Measurements from ENCODE around the gene DCLRE1B.
"Not testable (repeated sequence)": the region's sequence is repeated elsewhere in the genome, so short reads cannot be mapped to it uniquely, and the experiment has no call there.

The DCLRE1B gene

DNA sequence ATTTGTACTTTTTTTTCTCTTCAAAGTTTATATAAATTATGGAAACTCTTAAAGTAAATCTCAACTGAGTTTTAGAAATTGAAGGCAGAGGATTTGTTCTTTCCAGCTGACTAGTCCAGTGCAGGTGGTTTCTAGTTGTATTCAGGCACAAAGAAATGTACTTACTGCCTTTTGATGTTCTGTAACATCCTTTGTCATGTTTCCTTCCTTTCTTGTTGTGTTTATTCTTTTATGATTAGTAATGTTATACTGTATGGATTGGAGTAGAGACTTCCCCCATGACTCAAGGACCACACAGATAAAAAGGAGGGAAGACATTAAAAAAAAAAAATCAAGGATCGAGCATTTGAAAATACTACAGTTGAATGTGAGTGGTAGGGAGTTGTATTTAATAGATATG is 32.0 kb downstream of the DCLRE1B start:
- no peak overlapping the region for H3K4me3 ChIP-seq (ENCODE audit: low read length)
- H2AFZ ChIP-seq (ENCODE audit: low read depth, low read length): no peak overlapping the region
- H3K27me3 ChIP-seq (ENCODE audit: insufficient read depth, low read length): no peaks in the 10 kb centered on the region
- H3K4me1 ChIP-seq (ENCODE audit: insufficient read depth, low read length): no peaks in the 10 kb centered on the region
- H3K36me3 ChIP-seq (ENCODE audit: insufficient read depth, low read length): peaks cover 14% of the 10 kb centered on the region
- peaks cover 2% of the 10 kb centered on the region for H3K9me3 ChIP-seq (ENCODE audit: low read length)

DNA sequence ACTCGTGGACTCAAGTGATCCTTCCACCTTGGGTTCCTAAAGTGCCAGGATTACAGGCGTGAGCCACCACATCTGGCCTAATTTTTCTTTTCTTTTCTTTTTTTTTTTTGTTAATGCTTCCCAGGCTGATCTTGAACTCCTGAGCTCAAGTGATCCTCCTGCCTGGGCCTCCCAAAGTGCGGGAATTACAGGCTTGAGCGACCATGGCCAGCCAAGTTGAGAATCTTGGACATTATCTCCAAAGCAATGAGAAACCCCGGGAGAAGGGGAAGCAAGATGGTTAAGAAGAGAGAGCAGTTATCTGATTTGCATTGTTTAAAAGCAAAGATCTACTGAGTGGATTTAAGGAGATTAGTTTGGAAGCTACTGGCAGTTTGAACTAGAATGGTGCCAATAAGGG is 33.1 kb downstream of the DCLRE1B start:
- Histone ChIP-seq H3K9me3 (ENCODE audit: low read length) (peaks cover 4% of the 10 kb centered on the region), H3K36me3 (ENCODE audit: insufficient read depth, low read length) (peaks cover 21% of the 10 kb centered on the region), H3K27me3 (ENCODE audit: insufficient read depth, low read length) (no peaks in the 10 kb centered on the region)

DNA sequence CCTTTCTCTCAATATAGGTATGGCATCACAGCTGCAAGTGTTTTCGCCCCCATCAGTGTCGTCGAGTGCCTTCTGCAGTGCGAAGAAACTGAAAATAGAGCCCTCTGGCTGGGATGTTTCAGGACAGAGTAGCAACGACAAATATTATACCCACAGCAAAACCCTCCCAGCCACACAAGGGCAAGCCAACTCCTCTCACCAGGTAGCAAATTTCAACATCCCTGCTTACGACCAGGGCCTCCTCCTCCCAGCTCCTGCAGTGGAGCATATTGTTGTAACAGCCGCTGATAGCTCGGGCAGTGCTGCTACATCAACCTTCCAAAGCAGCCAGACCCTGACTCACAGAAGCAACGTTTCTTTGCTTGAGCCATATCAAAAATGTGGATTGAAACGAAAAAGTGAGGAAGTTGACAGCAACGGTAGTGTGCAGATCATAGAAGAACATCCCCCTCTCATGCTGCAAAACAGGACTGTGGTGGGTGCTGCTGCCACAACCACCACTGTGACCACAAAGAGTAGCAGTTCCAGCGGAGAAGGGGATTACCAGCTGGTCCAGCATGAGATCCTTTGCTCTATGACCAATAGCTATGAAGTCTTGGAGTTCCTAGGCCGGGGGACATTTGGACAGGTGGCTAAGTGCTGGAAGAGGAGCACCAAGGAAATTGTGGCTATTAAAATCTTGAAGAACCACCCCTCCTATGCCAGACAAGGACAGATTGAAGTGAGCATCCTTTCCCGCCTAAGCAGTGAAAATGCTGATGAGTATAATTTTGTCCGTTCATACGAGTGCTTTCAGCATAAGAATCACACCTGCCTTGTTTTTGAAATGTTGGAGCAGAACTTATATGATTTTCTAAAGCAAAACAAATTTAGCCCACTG is 35.5 kb downstream of the DCLRE1B start:
- no peak overlapping the region for H3K4me3 ChIP-seq (ENCODE audit: low read length)
- H3K4me1 ChIP-seq (ENCODE audit: insufficient read depth, low read length): no peaks in the 10 kb centered on the region

More for the DNA sequence above, 33.1 kb downstream of the DCLRE1B start:
- Histone ChIP-seq H3K4me3 (ENCODE audit: low read length) (no peak overlapping the region), H3K4me1 (ENCODE audit: insufficient read depth, low read length) (no peaks in the 10 kb centered on the region), H2AFZ (ENCODE audit: low read depth, low read length) (no peak overlapping the region)

DNA sequence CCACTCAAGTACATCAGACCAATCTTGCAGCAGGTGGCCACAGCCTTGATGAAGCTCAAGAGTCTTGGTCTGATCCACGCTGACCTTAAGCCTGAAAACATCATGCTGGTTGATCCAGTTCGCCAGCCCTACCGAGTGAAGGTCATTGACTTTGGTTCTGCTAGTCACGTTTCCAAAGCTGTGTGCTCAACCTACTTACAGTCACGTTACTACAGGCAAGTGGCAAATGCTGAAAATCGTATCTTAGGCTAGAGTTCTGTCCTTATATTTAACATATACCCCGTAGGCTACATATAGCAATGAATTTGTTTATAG is 36.1 kb downstream of the DCLRE1B start:
- H3K4me1 ChIP-seq (ENCODE audit: insufficient read depth, low read length): no peaks in the 10 kb centered on the region
- no peak overlapping the region for H2AFZ ChIP-seq (ENCODE audit: low read depth, low read length)
- H3K9me3 ChIP-seq (ENCODE audit: low read length): peaks cover 7% of the 10 kb centered on the region
- no peaks in the 10 kb centered on the region for H3K27me3 ChIP-seq (ENCODE audit: insufficient read depth, low read length)
- H3K36me3 ChIP-seq (ENCODE audit: insufficient read depth, low read length): peaks cover 31% of the 10 kb centered on the region
- no peak overlapping the region for H3K4me3 ChIP-seq (ENCODE audit: low read length)

More for the DNA sequence above, 35.5 kb downstream of the DCLRE1B start:
- H2AFZ ChIP-seq (ENCODE audit: low read depth, low read length): no peak overlapping the region
- H3K9me3 ChIP-seq (ENCODE audit: low read length): peaks cover 7% of the 10 kb centered on the region
- H3K36me3 ChIP-seq (ENCODE audit: insufficient read depth, low read length): peaks cover 31% of the 10 kb centered on the region
- no peaks in the 10 kb centered on the region for H3K27me3 ChIP-seq (ENCODE audit: insufficient read depth, low read length)

DNA sequence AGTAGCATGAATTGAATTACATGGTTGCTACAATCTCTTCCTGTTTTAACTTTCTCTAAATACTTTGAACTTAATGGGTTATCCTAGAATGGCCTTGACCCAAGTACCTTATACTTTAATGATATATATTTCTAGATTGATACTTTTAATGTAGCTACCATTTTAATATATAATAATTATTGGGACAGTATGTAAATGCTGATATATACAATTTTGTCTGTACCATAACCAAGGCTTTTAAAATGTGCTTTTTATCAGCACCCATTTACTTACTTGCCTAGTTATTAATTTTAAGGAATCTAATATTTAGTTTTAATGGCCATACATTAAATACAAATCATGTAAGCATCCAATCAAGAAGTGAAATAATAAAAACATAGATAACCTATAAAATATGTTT is 37.4 kb downstream of the DCLRE1B start:
- Histone ChIP-seq H3K4me3 (ENCODE audit: low read length) (no peak overlapping the region), H3K36me3 (ENCODE audit: insufficient read depth, low read length) (peaks cover 31% of the 10 kb centered on the region), H3K27me3 (ENCODE audit: insufficient read depth, low read length) (no peaks in the 10 kb centered on the region), H3K4me1 (ENCODE audit: insufficient read depth, low read length) (no peaks in the 10 kb centered on the region), H3K9me3 (ENCODE audit: low read length) (peaks cover 7% of the 10 kb centered on the region), H2AFZ (ENCODE audit: low read depth, low read length) (no peak overlapping the region)

DNA sequence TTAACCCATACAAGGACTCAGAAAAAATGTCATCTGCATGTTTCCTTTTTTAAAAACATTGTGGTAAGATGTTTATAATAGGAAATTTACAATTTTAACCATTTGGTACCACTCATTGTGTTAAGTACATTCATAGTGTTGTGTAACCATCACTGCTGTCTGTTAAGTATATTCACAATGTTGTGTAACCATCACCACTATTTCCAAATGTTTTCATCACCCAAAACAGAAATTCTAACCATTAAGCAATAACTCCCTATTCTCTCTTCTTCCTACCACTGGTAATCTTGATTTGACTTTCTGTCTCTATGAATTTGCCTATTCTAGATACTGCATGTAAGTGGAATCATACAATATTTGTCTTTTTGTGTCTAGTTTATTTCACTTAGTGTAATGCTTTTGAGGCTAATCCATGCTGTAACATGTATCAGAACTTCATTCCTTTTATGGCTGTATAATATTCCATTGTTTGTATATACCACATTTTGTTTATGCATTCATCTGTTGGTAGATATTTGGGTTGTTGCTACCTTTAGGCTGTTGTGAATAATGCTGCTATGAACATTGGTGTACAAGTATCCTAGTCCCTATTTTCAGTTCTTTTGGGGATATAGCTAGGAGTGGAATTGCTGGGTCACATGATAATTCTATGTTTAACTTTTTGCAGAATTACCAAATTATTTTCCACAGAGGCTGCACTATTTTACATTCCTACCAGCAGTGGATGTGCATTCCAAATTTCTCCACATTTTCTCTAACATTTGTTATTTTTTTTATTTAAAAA is 38.1 kb downstream of the DCLRE1B start:
- no peaks in the 10 kb centered on the region for H3K27me3 ChIP-seq (ENCODE audit: insufficient read depth, low read length)
- H3K9me3 ChIP-seq (ENCODE audit: low read length): peaks cover 7% of the 10 kb centered on the region
- no peaks in the 10 kb centered on the region for H3K4me1 ChIP-seq (ENCODE audit: insufficient read depth, low read length)
- peaks cover 31% of the 10 kb centered on the region for H3K36me3 ChIP-seq (ENCODE audit: insufficient read depth, low read length)
- H3K4me3 ChIP-seq (ENCODE audit: low read length): no peak overlapping the region
- no peak overlapping the region for H2AFZ ChIP-seq (ENCODE audit: low read depth, low read length)

DNA sequence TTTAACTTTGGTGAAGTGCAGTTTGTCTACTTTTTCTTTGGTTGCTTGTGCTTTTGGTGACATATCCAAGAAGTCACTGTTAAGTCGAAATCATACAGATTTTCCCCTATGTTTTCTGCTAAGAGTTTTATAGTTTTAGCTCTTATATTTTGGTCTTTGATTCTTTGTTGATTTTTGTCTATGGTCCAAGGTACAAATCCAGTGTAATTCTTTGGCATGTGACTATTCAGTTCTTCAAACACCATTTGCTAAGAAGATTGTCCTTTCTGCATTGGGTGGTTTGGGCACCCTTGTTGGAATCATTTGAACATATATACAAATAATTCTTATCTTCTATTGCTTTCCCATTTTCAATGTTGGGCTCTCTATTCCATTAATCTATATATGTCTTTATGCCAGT is 40.2 kb downstream of the DCLRE1B start:
- H3K27me3 ChIP-seq (ENCODE audit: insufficient read depth, low read length): no peaks in the 10 kb centered on the region
- H3K4me1 ChIP-seq (ENCODE audit: insufficient read depth, low read length): no peaks in the 10 kb centered on the region
- no peak overlapping the region for H3K4me3 ChIP-seq (ENCODE audit: low read length)
- H3K36me3 ChIP-seq (ENCODE audit: insufficient read depth, low read length): peaks cover 29% of the 10 kb centered on the region
- no peak overlapping the region for H2AFZ ChIP-seq (ENCODE audit: low read depth, low read length)
- H3K9me3 ChIP-seq (ENCODE audit: low read length): peaks cover 7% of the 10 kb centered on the region

DNA sequence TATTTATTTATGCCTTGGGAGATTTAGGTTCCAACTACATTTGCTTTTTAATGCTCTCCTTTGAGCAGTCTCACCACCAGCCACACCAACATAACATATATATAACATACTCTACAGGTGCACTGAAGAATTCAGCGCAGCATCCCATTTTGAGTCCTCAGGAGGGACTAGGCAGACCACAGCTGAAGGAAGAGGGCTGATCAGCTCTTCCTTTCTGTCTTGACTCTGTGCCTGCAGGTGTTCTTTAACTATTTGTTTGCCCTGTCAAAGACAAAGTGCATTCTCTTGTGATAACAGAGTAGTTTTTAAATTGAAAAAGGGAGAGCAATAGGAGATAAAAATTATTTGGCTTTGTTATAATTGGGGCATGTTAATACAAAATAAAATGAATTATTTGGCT is 41.0 kb downstream of the DCLRE1B start:
- H3K27me3 ChIP-seq (ENCODE audit: insufficient read depth, low read length): no peaks in the 10 kb centered on the region
- no peaks in the 10 kb centered on the region for H3K4me1 ChIP-seq (ENCODE audit: insufficient read depth, low read length)
- H3K9me3 ChIP-seq (ENCODE audit: low read length): peaks cover 7% of the 10 kb centered on the region
- peaks cover 21% of the 10 kb centered on the region for H3K36me3 ChIP-seq (ENCODE audit: insufficient read depth, low read length)
- no peak overlapping the region for H3K4me3 ChIP-seq (ENCODE audit: low read length)
- no peak overlapping the region for H2AFZ ChIP-seq (ENCODE audit: low read depth, low read length)

DNA sequence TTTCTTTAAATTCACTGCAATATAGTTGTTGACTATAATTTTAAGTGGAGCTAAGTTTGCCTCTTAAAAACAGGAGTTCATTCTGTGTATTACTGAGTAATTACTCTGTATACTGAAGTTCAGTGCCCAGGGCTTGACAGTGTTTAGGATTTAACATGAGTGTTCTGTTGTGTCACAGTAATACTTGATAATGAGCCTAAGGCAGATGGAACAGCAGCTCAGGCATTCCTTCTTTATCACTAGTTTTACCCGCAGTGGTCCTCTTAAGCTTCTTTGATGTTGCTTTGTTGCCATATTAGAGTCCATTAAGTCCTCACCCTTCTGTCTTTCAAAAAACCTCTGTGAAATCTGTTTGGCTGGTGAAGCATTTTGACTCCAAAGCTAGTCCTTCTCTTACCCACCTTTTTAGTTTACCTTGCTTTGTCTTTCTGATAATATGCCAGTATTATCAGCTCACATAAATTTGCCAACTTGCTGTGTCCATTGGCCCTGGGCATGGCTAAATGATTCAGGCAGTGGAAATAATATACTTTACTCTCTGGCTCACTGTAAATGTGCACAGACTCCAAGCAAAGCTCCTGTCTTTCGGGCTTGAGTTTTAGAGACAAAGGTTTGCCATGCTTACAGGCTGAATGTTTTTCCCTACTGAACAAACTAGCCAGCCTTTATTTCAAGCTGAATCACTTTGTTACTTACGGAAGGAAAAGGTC is 41.7 kb downstream of the DCLRE1B start:
- H3K4me3 ChIP-seq (ENCODE audit: low read length): no peak overlapping the region
- peaks cover 7% of the 10 kb centered on the region for H3K9me3 ChIP-seq (ENCODE audit: low read length)
- no peaks in the 10 kb centered on the region for H3K27me3 ChIP-seq (ENCODE audit: insufficient read depth, low read length)
- H3K4me1 ChIP-seq (ENCODE audit: insufficient read depth, low read length): no peaks in the 10 kb centered on the region
- H2AFZ ChIP-seq (ENCODE audit: low read depth, low read length): no peak overlapping the region
- H3K36me3 ChIP-seq (ENCODE audit: insufficient read depth, low read length): peaks cover 17% of the 10 kb centered on the region

DNA sequence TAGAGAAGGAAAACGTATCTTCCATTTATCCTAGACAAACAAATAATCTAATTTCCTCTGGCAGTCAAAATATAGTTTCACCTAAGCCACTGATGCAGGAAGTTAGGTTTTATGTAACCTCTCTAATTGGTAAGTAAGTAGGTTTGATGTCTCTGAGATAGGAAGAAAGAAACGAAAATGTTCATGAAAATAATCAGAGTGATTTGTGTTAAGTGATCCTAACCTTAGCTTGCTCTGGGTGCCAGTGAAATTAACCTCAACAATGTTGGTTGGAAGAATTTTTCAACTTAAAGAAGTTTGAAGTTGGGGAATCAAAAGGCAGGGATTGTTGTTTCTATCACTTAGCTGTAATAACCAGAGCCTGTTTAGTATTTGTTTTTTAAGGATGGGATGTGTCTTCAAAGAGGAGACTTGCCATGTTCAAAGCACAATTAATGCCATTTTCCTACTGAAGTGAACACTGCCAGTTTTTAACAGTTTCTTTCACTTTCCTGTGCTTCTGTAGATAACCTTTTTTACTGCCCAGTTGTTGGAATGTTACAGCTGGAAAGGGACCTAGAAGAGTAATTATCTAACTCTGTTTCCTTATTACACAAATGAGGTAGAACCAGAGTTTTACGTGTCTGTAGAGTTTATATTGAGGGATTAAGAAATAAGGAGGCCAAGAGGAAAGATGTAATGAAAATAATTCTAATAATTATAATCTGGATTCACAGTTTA is 42.4 kb downstream of the DCLRE1B start:
- Histone ChIP-seq H3K4me1 (ENCODE audit: insufficient read depth, low read length) (no peaks in the 10 kb centered on the region), H3K4me3 (ENCODE audit: low read length) (no peak overlapping the region), H3K36me3 (ENCODE audit: insufficient read depth, low read length) (peaks cover 15% of the 10 kb centered on the region), H3K27me3 (ENCODE audit: insufficient read depth, low read length) (no peaks in the 10 kb centered on the region), H2AFZ (ENCODE audit: low read depth, low read length) (no peak overlapping the region), H3K9me3 (ENCODE audit: low read length) (peaks cover 7% of the 10 kb centered on the region)

DNA sequence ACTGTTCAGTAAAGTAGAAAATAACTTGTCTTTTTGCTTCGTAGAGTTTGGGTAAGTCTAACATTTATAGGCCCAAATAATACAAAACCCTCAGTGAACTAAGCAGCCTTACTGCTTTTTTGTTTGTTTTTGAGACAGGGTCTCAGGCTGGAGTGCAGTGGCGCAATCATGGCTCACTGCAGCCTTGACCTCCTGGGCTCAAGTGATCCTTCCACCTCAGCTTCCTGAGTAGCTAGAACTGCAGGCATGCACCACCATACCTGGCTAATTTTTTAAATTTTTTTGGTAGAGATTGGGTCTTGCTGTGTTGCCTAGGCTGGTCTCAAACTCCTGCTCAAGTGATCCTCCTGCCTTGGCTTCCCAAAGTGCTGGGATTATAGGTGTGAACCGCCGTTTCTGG is 43.0 kb downstream of the DCLRE1B start:
- peaks cover 10% of the 10 kb centered on the region for H3K36me3 ChIP-seq (ENCODE audit: insufficient read depth, low read length)
- not testable (repeated sequence) for H3K27me3 ChIP-seq (ENCODE audit: insufficient read depth, low read length); H3K4me3 ChIP-seq (ENCODE audit: low read length); H2AFZ ChIP-seq (ENCODE audit: low read depth, low read length); H3K4me1 ChIP-seq (ENCODE audit: insufficient read depth, low read length); H3K9me3 ChIP-seq (ENCODE audit: low read length)

DNA sequence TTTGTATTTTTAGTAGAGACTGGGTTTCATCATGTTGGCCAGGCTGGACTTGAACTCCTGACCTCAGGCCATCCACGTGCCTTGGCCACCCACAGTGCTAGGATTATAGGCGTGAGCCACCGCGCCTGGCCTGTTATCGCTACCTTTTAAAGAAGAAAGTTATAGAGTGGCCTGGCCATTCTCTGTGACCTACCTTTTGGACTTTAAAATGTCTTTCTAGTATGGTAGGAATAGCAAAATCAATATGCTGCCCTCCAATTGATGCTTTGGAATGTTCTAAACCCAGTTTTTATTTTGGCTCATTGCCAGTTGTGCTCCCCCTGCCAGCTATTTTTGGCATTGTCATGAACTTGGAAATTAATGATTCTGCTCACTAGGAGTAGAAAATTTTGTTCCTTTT is 43.9 kb downstream of the DCLRE1B start:
- Histone ChIP-seq H3K9me3 (ENCODE audit: low read length) (peaks cover 4% of the 10 kb centered on the region), H3K4me3 (ENCODE audit: low read length) (no peak overlapping the region), H3K4me1 (ENCODE audit: insufficient read depth, low read length) (no peaks in the 10 kb centered on the region), H3K36me3 (ENCODE audit: insufficient read depth, low read length) (peaks cover 8% of the 10 kb centered on the region), H2AFZ (ENCODE audit: low read depth, low read length) (no peak overlapping the region), H3K27me3 (ENCODE audit: insufficient read depth, low read length) (no peaks in the 10 kb centered on the region)
